ENCODE data around the gene ANTKMT.
"Not testable (repeated sequence)": the region's sequence is repeated elsewhere in the genome, so short reads cannot be mapped to it uniquely, and the experiment has no call there.

DNA sequence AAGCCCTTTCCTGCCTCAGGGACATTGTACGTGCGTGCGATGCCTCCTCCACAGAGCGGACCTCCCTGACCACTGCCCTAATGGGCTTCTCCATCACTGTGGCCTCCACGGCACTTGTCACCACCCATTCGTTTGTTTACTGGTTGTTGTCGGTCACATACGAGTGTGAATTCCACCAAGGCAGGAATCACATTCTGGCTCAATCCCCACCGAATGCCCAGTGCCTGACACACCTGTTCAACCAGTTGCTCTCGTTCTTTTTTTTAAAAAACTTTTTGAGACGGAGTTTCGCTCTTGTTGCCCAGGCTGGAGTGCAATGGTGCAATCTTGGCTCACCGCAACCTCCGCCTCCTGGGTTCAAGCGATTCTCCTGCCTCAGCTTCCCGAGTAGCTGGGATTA, 29.7 kb upstream of the ANTKMT start:
- not testable (repeated sequence) for TF ChIP-seq CTCF, POLR2A (IDR thresholded peaks at IDR 0.05)
